Measurements from ENCODE around the gene AMTN. TPM values are rescaled to one million over a fixed set of nuclear protein-coding genes. Genes with fewer than 3 reads are reported as not detected.
"Not testable (repeated sequence)": the region's sequence is repeated elsewhere in the genome, so short reads cannot be mapped to it uniquely, and the experiment has no call there.

AMTN gene
- not detected for total RNA-seq

GRCh38 chr4:70518269-70518668, at the start of gene AMTN:
AMTN (plus strand) TSS chr4:70518569; CDS start chr4:70518778, 209 bp downstream.
- DNase-seq (ENCODE audit: low spot score) = no peak

- DNase-seq (ENCODE audit: low spot score) = no peak
Measured at GRCh38 chr4:70471897-70472296, 46.5 kb upstream of the AMTN start, which contains the start of gene MUC7. MUC7 (plus strand) TSS chr4:70472197; CDS start chr4:70474022, 1,825 bp downstream.

GRCh38 chr4:70473679-70474078, 44.7 kb upstream of the AMTN start:
- no peak for DNase-seq (ENCODE audit: low spot score)

- DNase-seq (ENCODE audit: low spot score) = no peak
Measured at GRCh38 chr4:70488748-70489147, 29.6 kb upstream of the AMTN start.

GRCh38 chr4:70496231-70496630, 22.1 kb upstream of the AMTN start:
- no peak for DNase-seq (ENCODE audit: low spot score)

GRCh38 chr4:70501838-70502237, 16.5 kb upstream of the AMTN start:
- not testable (repeated sequence) for DNase-seq (ENCODE audit: low spot score)

GRCh38 chr4:70504733-70505132, 13.6 kb upstream of the AMTN start:
- DNase-seq (ENCODE audit: low spot score) = no peak

GRCh38 chr4:70505151-70505748, 13.1 kb upstream of the AMTN start:
- peak; percentile 22 for DNase-seq (ENCODE audit: low spot score)

- DNase-seq (ENCODE audit: low spot score) = no peak
Measured at GRCh38 chr4:70508801-70509200, 9.6 kb upstream of the AMTN start.

GRCh38 chr4:70511365-70511764, 7.0 kb upstream of the AMTN start:
- DNase-seq (ENCODE audit: low spot score) = no peak

- DNase-seq (ENCODE audit: low spot score) = no peak
Measured at GRCh38 chr4:70515367-70516250, 2.8 kb upstream of the AMTN start.

GRCh38 chr4:70518716-70519115, 347 bp downstream of the AMTN start:
- DNase-seq (ENCODE audit: low spot score) = no peak

GRCh38 chr4:70522626-70523025, 4.3 kb downstream of the AMTN start:
- no peak for DNase-seq (ENCODE audit: low spot score)

GRCh38 chr4:70530997-70531396, 12.6 kb downstream of the AMTN start:
- DNase-seq (ENCODE audit: low spot score) = no peak

- DNase-seq (ENCODE audit: low spot score) = no peak
Measured at GRCh38 chr4:70531981-70532380, 13.6 kb downstream of the AMTN start.

GRCh38 chr4:70533211-70533610, 14.8 kb downstream of the AMTN start:
- no peak for DNase-seq (ENCODE audit: low spot score)

GRCh38 chr4:70533791-70534190, 15.4 kb downstream of the AMTN start:
- no peak for DNase-seq (ENCODE audit: low spot score)

GRCh38 chr4:70534886-70535285, 16.5 kb downstream of the AMTN start:
- not testable (repeated sequence) for DNase-seq (ENCODE audit: low spot score)

- no peak for DNase-seq (ENCODE audit: low spot score)
Measured at GRCh38 chr4:70538869-70539268, 20.5 kb downstream of the AMTN start.

- DNase-seq (ENCODE audit: low spot score) = no peak
Measured at GRCh38 chr4:70544279-70544868, 26.0 kb downstream of the AMTN start.

GRCh38 chr4:70556856-70557255, 38.5 kb downstream of the AMTN start:
- DNase-seq (ENCODE audit: low spot score) = no peak

GRCh38 chr4:70559211-70559830, 41.0 kb downstream of the AMTN start:
- DNase-seq (ENCODE audit: low spot score) = peak; percentile 52
